PC-9 (cell line): Measurements from ENCODE around the gene FOXS1. TPM values are rescaled to one million over a fixed set of nuclear protein-coding genes. Genes with fewer than 3 reads are reported as not detected.
A peak's percentile ranks its signal among the peaks of the same experiment; 100 is the strongest.

ENCODE experiments used
- BruUV-seq: library from RNA; stranded (reverse); fragments of 400-500 nt; replicated peaks from 2 replicates; lab custom pipeline; 2021; lab: Mats Ljungman, UMichigan
- CTCF ChIA-PET: fragments of 300-600 bp; sonication (Branson Sonifier 250); formaldehyde crosslinking; loops from one replicate; lab custom pipeline; 2022; ENCODE audit warnings: antibody characterized with exemption; lab: Charles Lee
- POLR2A ChIA-PET: fragments of 300-600 bp; sonication (Branson Sonifier 250); formaldehyde crosslinking; loops from one replicate; lab custom pipeline; 2022; ENCODE audit warnings: antibody characterized with exemption; ENCODE audit not compliant: unreplicated experiment; lab: Charles Lee
- DNase-seq, 2 experiments: peaks; one replicate each; pipeline versions ENCODE4 v3.0.0 to v3.0.0-alpha.2; 2015 to 2022; ENCODE audit warnings: mixed read lengths in 1 of 2
- H2AFZ ChIP-seq: fragments of 200-600 bp; sonication (generic); 2 replicates; pipeline ENCODE4 v1.8.1; 2017; ENCODE audit warnings: antibody characterized with exemption
- H3F3A ChIP-seq: fragments of 200-600 bp; sonication (generic); 2 replicates; pipeline ENCODE4 v1.8.1; 2017; ENCODE audit warnings: antibody characterized with exemption, mild to moderate bottlenecking, low read depth; ENCODE audit not compliant: insufficient read depth
- H3K27ac ChIP-seq: fragments of 200-600 bp; sonication (generic); 2 replicates; pipeline ENCODE4 v1.6.1; 2016; ENCODE audit warnings: mixed run types
- H3K27me3 ChIP-seq: fragments of 200-600 bp; sonication (generic); 2 replicates; pipeline ENCODE4 v1.6.1; 2016; ENCODE audit warnings: low read depth, mixed run types; ENCODE audit not compliant: insufficient read depth
- H3K36me3 ChIP-seq: fragments of 200-600 bp; sonication (generic); 2 replicates; pipeline ENCODE4 v1.6.1; 2016; ENCODE audit warnings: low read depth, mixed run types
- H3K4me1 ChIP-seq: fragments of 200-600 bp; sonication (generic); replicated peaks from 2 replicates; pipeline ENCODE4 v1.6.1; 2016; ENCODE audit warnings: mixed run types; ENCODE audit not compliant: insufficient read depth
- H3K4me2 ChIP-seq: fragments of 200-600 bp; sonication (generic); 2 replicates; pipeline ENCODE4 v1.6.1; 2017; ENCODE audit warnings: mixed run types
- H3K4me3 ChIP-seq: fragments of 200-600 bp; sonication (generic); 2 replicates; pipeline ENCODE4 v1.6.1; 2016; ENCODE audit warnings: mixed run types
- H3K79me2 ChIP-seq: fragments of 200-600 bp; sonication (generic); 2 replicates; pipeline ENCODE4 v1.6.1; 2017; ENCODE audit warnings: low read depth, mixed run types
- H3K9me2 ChIP-seq: fragments of 200-600 bp; sonication (generic); 2 replicates; pipeline ENCODE4 v1.8.1; 2017; ENCODE audit warnings: mild to moderate bottlenecking; ENCODE audit not compliant: insufficient read depth
- H3K9me3 ChIP-seq: fragments of 200-600 bp; sonication (generic); 2 replicates; pipeline ENCODE4 v1.8.1; 2016; ENCODE audit warnings: low read depth; ENCODE audit not compliant: insufficient read depth
- H4K20me1 ChIP-seq: fragments of 200-600 bp; sonication (generic); 2 replicates; pipeline ENCODE4 v1.8.1; 2017; ENCODE audit not compliant: insufficient read depth
- EZH2 ChIP-seq: fragments of 200-600 bp; sonication (generic); IDR thresholded peaks from 2 replicates; pipeline ENCODE4 v1.8.0; 2017; ENCODE audit warnings: antibody characterized with exemption, low read depth
- intact Hi-C: fragments of 100-400 bp; cut with micrococcal nuclease; formaldehyde crosslinking; loops from one replicate; pipeline ENCODE4 v1.10.0; 2022; ENCODE audit not compliant: unreplicated experiment
- total RNA-seq: library from RNA; stranded (reverse); gene quantifications from 2 replicates; pipeline ENCODE4 v1.2.3, GENCODE V29; 2021
- TF ChIP-seq, protein P1 (sequence below): fragments of 200-600 bp; sonication (generic); conservative IDR thresholded peaks from 2 replicates; pipeline ENCODE4 v1.6.1; 2017; ENCODE audit warnings: mixed run types, antibody characterized with exemption, mild to moderate bottlenecking, moderate library complexity

FOXS1 gene
- total RNA-seq, 1 experiment from 2014 or later: not detected

DNA sequence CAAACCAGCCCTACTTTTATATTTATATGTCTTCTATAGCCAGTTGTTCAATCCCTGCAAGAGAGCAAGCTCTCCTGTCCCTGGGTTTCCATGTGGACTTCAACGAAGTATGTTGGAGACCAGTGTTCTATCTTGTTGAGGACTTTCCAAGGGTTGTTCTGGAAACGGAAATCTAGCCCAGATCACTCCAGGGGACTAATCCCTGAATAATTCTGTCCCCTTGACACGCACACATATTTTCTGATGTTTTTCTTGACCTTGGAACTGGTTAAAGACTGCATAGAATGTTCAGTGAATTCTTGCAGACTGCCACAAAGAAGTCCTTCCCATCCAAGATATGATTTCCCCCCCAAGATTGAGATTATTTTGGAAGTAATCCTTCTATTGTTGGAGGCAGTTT, 35.7 kb downstream of the FOXS1 start:
- Histone ChIP-seq H3K79me2 (no peaks in the 10 kb centered on the region), H3K36me3 (no peaks in the 10 kb centered on the region), H3K9me3 (no peaks in the 10 kb centered on the region), H3K4me2 (0 out of 2 replicates have a peak overlapping the region, but pooled peaks have one; percentile 1), H3K4me3 (no peak overlapping the region), H3K27me3 (no peaks in the 10 kb centered on the region), H3K4me1 (peaks cover 8% of the 10 kb centered on the region; the same call in 1 of the 2 replicates), H4K20me1 (peaks cover 5% of the 10 kb centered on the region; the same call in 1 of the 2 replicates), H3F3A (peaks cover 19% of the 10 kb centered on the region), H3K27ac (no peak overlapping the region), H3K9me2 (no peaks in the 10 kb centered on the region), H2AFZ (no peak overlapping the region)
- POLR2A ChIA-PET: no interaction called here
- CTCF ChIA-PET: no interaction called here
- intact Hi-C loops: no loop called here
- no peak for DNase-seq
- BruUV-seq: no TSS peak
- TF ChIP-seq, protein P1, sequence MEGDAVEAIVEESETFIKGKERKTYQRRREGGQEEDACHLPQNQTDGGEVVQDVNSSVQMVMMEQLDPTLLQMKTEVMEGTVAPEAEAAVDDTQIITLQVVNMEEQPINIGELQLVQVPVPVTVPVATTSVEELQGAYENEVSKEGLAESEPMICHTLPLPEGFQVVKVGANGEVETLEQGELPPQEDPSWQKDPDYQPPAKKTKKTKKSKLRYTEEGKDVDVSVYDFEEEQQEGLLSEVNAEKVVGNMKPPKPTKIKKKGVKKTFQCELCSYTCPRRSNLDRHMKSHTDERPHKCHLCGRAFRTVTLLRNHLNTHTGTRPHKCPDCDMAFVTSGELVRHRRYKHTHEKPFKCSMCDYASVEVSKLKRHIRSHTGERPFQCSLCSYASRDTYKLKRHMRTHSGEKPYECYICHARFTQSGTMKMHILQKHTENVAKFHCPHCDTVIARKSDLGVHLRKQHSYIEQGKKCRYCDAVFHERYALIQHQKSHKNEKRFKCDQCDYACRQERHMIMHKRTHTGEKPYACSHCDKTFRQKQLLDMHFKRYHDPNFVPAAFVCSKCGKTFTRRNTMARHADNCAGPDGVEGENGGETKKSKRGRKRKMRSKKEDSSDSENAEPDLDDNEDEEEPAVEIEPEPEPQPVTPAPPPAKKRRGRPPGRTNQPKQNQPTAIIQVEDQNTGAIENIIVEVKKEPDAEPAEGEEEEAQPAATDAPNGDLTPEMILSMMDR: no peak
- TF ChIP-seq EZH2: no peak

DNA sequence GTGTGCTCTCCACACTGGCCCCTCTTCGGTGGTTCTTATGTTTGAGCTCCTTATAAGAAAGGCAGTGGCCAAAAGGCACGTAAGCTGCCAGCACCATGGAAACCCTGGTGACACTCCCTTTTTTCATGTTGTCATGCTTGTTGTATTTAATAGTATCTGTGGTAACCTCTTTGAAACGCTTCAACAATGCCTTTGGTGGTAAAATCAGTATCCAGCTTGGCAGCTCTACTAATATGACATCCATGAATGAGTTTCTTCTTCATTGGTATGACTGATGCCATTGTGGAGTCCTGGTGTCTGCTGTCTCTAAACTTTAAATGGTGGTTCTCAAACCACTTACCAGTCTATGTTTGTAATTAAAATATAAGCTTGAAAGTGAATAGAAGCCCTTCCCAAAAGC, 36.9 kb downstream of the FOXS1 start:
- H2AFZ ChIP-seq: no peak overlapping the region
- no peak overlapping the region for H3K4me3 ChIP-seq
- ChIA-PET POLR2A (no interaction called here), CTCF (no interaction called here)
- no peaks in the 10 kb centered on the region for H3K9me2 ChIP-seq
- intact Hi-C loops: no loop called here
- H3K36me3 ChIP-seq: no peaks in the 10 kb centered on the region
- H3K4me1 ChIP-seq: peaks cover 8% of the 10 kb centered on the region; the same call in 1 of the 2 replicates
- H3K4me2 ChIP-seq: no peak overlapping the region
- DNase-seq: no peak
- H3K9me3 ChIP-seq: no peaks in the 10 kb centered on the region
- H3K27me3 ChIP-seq: no peaks in the 10 kb centered on the region
- no peak for TF ChIP-seq EZH2
- TF ChIP-seq, protein P1: no peak
- BruUV-seq: no TSS peak
- H3K27ac ChIP-seq: no peak overlapping the region
- H4K20me1 ChIP-seq: peaks cover 5% of the 10 kb centered on the region; the same call in 1 of the 2 replicates
- H3F3A ChIP-seq: peaks cover 19% of the 10 kb centered on the region
- no peaks in the 10 kb centered on the region for H3K79me2 ChIP-seq

DNA sequence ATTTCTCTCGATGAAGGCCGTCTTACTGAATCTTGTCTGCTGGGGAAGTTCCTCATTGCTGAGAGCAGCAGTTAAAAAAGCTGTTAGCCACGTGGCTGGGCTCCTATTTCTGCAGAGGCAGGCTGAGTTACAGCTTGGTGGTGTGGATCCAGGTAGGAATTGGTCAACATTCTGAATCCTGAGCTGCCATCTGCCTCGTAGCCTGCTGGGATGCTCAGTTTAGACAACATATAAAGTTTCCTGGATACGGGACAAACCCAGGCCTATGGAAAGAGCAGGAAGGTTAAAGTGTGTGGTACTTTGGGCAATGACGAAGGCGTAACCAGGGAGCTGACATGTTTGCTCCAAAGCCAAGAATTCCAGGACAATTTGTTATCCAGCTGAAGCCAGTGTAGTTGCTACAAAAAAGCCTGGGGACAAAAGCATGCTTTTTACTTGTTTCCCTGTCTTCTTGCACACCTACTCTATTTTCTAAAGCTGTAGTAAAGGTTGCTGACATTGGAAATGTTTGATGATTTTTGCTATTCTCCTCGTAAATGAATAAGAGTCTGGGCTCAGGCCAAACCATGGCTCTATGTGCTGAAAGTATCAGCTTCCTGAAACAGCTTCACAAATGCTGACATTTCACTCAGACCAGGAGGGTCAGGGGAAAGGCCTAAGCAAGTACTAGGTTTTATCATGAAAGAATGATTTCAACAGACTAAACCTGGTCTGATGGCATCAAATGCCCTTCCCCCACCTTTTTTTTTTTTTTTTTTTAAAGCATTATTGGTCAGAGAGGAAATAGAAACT, 38.6 kb downstream of the FOXS1 start:
- Histone ChIP-seq H3K27me3 (no peaks in the 10 kb centered on the region), H3K4me3 (no peak overlapping the region), H2AFZ (no peak overlapping the region), H3K9me3 (no peaks in the 10 kb centered on the region), H4K20me1 (peaks cover 5% of the 10 kb centered on the region; the same call in 1 of the 2 replicates), H3F3A (peaks cover 28% of the 10 kb centered on the region), H3K4me1 (peaks cover 8% of the 10 kb centered on the region; the same call in 1 of the 2 replicates), H3K36me3 (peaks cover 3% of the 10 kb centered on the region; the same call in 1 of the 2 replicates), H3K9me2 (no peaks in the 10 kb centered on the region), H3K4me2 (no peak overlapping the region), H3K79me2 (no peaks in the 10 kb centered on the region), H3K27ac (no peak overlapping the region)
- BruUV-seq: no TSS peak
- no peak for DNase-seq
- POLR2A ChIA-PET: no interaction called here
- TF ChIP-seq, protein P1: no peak
- no peak for TF ChIP-seq EZH2
- CTCF ChIA-PET: interaction anchor here (0.6 kb wide), 1 partner anchor 292 kb away, joined by 5 read pairs; the partner anchor contains the start of gene HM13
- intact Hi-C loops: no loop called here
